Femur (tissue), 1 donor: Measurements from ENCODE around the gene RARG.

ENCODE experiments used
- DNase-seq: peaks from one replicate; pipeline ENCODE4 v3.0.0-alpha.2; 2017

The RARG gene

DNA sequence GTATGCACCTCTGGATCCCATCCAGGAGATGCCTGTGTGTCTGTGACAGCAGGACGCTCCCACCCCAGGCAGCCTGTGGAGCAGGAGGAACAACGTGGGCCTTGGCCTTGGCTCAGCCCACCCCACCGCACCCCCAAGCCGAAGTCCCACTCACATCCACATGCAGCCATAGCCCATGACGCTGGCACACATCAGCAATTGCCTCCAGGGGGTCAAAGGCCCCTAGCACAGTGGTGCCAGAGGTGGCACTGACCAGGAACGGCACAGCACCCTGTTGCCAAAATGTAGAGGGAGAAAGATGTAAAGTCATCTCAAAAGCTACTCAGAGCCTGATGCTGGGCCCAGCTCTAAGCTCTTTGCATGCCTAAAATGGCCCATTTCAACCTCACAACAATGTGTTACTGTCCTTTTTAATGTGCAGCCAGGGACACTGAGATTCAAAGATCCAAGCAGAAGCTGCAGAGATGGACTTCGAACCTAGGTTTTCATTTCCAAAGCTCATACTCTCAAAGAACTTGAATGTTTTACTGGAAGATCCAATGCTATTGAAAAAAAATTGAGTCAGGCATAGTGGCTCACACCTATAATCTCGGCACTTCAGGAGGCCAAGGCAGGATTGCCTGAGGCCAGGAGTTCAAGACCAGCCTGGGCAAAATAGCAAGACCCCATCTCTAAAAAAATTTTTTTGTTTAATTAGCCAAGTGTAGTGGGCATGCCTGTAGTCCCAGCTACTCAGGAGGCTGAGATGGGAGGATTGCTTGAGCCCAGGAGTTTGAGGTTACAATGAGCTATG, 70.7 kb downstream of the RARG start:
- DNase-seq, result no peak

DNA sequence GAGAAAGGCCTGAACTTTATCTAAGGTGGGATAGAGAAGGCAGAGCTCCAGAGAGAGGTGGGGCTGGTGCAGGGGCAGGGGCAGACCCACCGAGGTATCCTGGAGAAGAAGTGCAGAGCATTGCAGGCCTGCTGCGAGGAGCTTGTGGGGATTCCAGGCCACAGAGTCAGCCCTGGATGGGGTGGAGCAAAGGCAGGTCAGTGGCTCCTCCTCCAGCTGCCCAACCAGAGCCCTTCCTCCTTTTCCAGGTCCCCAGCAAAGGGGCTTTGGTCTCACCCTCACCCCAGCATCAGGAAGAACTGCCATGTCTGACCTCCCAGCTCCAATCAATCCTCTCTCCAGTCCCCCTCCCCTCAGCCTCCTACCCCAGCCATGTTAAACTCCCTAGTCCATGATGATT, 71.3 kb downstream of the RARG start:
- no peak for DNase-seq
